Panc1 (cell line): ENCODE measurements around the gene SRSF10. TPM values are rescaled to one million over a fixed set of nuclear protein-coding genes. Genes with fewer than 3 reads are reported as not detected.

Experiments
- ATAC-seq: fragments of 200-7000 bp; cut with Tn5 transposase; 2 replicates; pipeline ENCODE4 v1.9.1; 2020; ENCODE audit warnings: mild to moderate bottlenecking, moderate library complexity
- BruUV-seq: library from RNA; stranded (reverse); fragments of 400-500 nt; replicated peaks from 2 replicates; lab custom pipeline; 2021; lab: Mats Ljungman, UMichigan
- CTCF ChIA-PET: fragments of 300-600 bp; sonication (Branson Sonifier 250); formaldehyde crosslinking; loops from one replicate; lab custom pipeline; 2022; ENCODE audit warnings: antibody characterized with exemption; lab: Charles Lee
- POLR2A ChIA-PET: fragments of 300-600 bp; sonication (Branson Sonifier 250); formaldehyde crosslinking; loops from one replicate; lab custom pipeline; 2022; ENCODE audit warnings: antibody characterized with exemption; lab: Charles Lee
- DNase-seq: peaks from one replicate; pipeline ENCODE4 v3.0.0-alpha.2; 2010; ENCODE audit warnings: low read depth, low spot score
- H3K27ac ChIP-seq: 2 replicates; pipeline ENCODE4 v1.5.1; 2011; ENCODE audit warnings: mild to moderate bottlenecking, low read length, inconsistent platforms
- H3K27me3 ChIP-seq: fragments of 200-500 bp; sonication (Bioruptor generic); 2 replicates; pipeline ENCODE4 v1.6.0; 2014; ENCODE audit warnings: low read length, inconsistent platforms; ENCODE audit not compliant: control insufficient read depth, insufficient read depth
- H3K36me3 ChIP-seq: fragments of 200-500 bp; sonication (Bioruptor generic); 2 replicates; pipeline ENCODE4 v1.5.1; 2014; ENCODE audit warnings: inconsistent platforms, mild to moderate bottlenecking, low read length, moderate library complexity; ENCODE audit not compliant: control insufficient read depth, insufficient read depth
- H3K4me1 ChIP-seq: 2 replicates; pipeline ENCODE4 v1.5.1; 2011; ENCODE audit warnings: inconsistent platforms, mild to moderate bottlenecking, low read length, moderate library complexity; ENCODE audit not compliant: control insufficient read depth, insufficient read depth
- H3K4me3 ChIP-seq, 2 experiments: 2 replicates each; pipeline ENCODE4 v1.5.1; 2011 to 2012; ENCODE audit warnings: low read depth in 2 of 2, low read length in 2 of 2, mild to moderate bottlenecking in 2 of 2, inconsistent platforms in 1 of 2, moderate library complexity in 1 of 2
- H3K9me3 ChIP-seq: fragments of 200-500 bp; sonication (Bioruptor generic); 2 replicates; pipeline ENCODE4 v1.5.1; 2014; ENCODE audit warnings: low read depth, mild to moderate bottlenecking, inconsistent platforms, low read length, moderate library complexity; ENCODE audit not compliant: control insufficient read depth, insufficient read depth
- POLR2AphosphoS5 ChIP-seq: IDR thresholded peaks from 2 replicates; pipeline ENCODE4 v1.6.1; 2012; ENCODE audit warnings: mild to moderate bottlenecking, low read depth, low read length, moderate library complexity
- SIN3A ChIP-seq: IDR thresholded peaks from 2 replicates; pipeline ENCODE4 v1.6.1; 2012; ENCODE audit warnings: low read depth, mild to moderate bottlenecking, low read length, moderate library complexity, borderline replicate concordance; ENCODE audit not compliant: insufficient read depth
- TCF7L2 ChIP-seq: IDR thresholded peaks from 2 replicates; pipeline ENCODE4 v1.6.1; 2011; ENCODE audit warnings: mild to moderate bottlenecking, low read depth, low read length, inconsistent platforms
- in situ Hi-C: cut with HindIII; loops from 2 replicates; pipeline ENCODE4 v1.10.0; 2016; ENCODE audit warnings: low sequenced_read_pairs, low pct_unique_long_range_greater_than_20kb
- intact Hi-C: fragments of 100-400 bp; cut with micrococcal nuclease; formaldehyde crosslinking; loops from one replicate; pipeline ENCODE4 v1.10.0; 2022; ENCODE audit not compliant: unreplicated experiment
- total RNA-seq: library from RNA; stranded (reverse); gene quantifications from one replicate; pipeline ENCODE4 v1.2.1, GENCODE V29; 2021; ENCODE audit not compliant: unreplicated experiment
- TF ChIP-seq, protein P1 (sequence below), 2 experiments: IDR thresholded peaks; 2 replicates each; pipeline ENCODE4 v1.6.1; 2011 to 2012; ENCODE audit warnings: low read depth in 2 of 2, control low read depth in 1 of 2, low read length in 1 of 2, mild to moderate bottlenecking in 1 of 2, moderate library complexity in 1 of 2; ENCODE audit not compliant: insufficient read depth in 1 of 2
- TF ChIP-seq, protein P2 (sequence below): fragments of 450-650 bp; IDR thresholded peaks from 2 replicates; pipeline ENCODE4 v1.5.1; 2017; ENCODE audit warnings: mild to moderate bottlenecking

SRSF10 gene
- total RNA-seq, 1 experiment from 2014 or later: 137 TPM

DNA sequence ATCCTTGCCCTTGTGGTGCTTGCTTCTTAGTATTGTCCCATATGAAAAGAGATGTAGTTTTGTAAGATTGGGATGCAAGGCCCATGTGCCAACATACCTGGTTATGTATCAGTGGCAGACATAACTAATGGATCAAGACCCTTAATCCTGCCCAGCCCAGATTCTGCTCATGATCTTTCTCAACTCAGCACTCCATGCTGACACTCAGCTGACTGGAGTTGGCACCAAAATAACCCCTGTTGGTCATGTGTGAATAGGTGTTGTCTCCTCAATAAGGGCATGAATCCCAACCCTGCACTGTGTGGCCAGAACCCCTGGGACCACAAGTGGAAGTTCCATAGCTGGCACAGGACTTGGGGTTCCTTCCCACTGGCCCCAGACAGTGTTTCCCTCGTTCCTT is 53.0 kb downstream of the SRSF10 start:
- BruUV-seq: no TSS peak

DNA sequence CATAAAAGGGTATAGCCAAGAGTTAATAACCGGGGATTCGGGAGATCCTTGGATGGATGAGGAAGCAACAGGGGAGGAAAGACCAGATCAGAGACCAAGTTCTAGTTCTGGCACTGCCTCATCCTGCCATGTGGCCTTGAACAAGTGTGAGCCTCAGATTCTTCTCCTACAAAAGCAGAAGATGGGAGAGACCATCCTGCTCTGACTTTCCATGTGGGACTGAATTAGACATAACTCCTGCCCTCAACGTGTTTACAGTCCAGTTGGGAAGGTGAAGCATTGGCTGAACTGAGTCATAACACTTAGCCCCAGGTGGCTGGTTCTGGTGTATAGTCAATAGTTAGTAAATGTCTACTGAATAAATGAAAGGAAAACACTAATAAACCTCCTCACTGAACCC is 54.8 kb downstream of the SRSF10 start:
- no peak for DNase-seq
- Histone ChIP-seq H3K4me3 (no peak overlapping the region), H3K9me3 (no peaks in the 10 kb centered on the region), H3K27me3 (no peaks in the 10 kb centered on the region), H3K27ac (no peak overlapping the region), H3K36me3 (no peaks in the 10 kb centered on the region), H3K4me1 (no peaks in the 10 kb centered on the region)
- ATAC-seq: no peak
- POLR2A ChIA-PET: interaction anchor here (0.7 kb wide), 1 partner anchor 101 kb away, joined by 14 read pairs; no protein-coding TSS in a partner anchor
- CTCF ChIA-PET: no interaction called here
- no TSS peak for BruUV-seq
- in situ Hi-C loops: no loop called here
- TF ChIP-seq TCF7L2: no peak
- TF ChIP-seq POLR2AphosphoS5: no peak
- no peak for TF ChIP-seq SIN3A
- TF ChIP-seq, protein P1, sequence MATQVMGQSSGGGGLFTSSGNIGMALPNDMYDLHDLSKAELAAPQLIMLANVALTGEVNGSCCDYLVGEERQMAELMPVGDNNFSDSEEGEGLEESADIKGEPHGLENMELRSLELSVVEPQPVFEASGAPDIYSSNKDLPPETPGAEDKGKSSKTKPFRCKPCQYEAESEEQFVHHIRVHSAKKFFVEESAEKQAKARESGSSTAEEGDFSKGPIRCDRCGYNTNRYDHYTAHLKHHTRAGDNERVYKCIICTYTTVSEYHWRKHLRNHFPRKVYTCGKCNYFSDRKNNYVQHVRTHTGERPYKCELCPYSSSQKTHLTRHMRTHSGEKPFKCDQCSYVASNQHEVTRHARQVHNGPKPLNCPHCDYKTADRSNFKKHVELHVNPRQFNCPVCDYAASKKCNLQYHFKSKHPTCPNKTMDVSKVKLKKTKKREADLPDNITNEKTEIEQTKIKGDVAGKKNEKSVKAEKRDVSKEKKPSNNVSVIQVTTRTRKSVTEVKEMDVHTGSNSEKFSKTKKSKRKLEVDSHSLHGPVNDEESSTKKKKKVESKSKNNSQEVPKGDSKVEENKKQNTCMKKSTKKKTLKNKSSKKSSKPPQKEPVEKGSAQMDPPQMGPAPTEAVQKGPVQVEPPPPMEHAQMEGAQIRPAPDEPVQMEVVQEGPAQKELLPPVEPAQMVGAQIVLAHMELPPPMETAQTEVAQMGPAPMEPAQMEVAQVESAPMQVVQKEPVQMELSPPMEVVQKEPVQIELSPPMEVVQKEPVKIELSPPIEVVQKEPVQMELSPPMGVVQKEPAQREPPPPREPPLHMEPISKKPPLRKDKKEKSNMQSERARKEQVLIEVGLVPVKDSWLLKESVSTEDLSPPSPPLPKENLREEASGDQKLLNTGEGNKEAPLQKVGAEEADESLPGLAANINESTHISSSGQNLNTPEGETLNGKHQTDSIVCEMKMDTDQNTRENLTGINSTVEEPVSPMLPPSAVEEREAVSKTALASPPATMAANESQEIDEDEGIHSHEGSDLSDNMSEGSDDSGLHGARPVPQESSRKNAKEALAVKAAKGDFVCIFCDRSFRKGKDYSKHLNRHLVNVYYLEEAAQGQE (IDR thresholded peaks at IDR 0.05; ENCODE audit: insufficient read depth in 1 of 2, low read depth in 2 of 2, low read length in 1 of 2): no peak
- TF ChIP-seq, protein P2, sequence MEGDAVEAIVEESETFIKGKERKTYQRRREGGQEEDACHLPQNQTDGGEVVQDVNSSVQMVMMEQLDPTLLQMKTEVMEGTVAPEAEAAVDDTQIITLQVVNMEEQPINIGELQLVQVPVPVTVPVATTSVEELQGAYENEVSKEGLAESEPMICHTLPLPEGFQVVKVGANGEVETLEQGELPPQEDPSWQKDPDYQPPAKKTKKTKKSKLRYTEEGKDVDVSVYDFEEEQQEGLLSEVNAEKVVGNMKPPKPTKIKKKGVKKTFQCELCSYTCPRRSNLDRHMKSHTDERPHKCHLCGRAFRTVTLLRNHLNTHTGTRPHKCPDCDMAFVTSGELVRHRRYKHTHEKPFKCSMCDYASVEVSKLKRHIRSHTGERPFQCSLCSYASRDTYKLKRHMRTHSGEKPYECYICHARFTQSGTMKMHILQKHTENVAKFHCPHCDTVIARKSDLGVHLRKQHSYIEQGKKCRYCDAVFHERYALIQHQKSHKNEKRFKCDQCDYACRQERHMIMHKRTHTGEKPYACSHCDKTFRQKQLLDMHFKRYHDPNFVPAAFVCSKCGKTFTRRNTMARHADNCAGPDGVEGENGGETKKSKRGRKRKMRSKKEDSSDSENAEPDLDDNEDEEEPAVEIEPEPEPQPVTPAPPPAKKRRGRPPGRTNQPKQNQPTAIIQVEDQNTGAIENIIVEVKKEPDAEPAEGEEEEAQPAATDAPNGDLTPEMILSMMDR: no peak
- intact Hi-C loops: no loop called here

More for the DNA sequence above, 53.0 kb downstream of the SRSF10 start:
- intact Hi-C loops: no loop called here
- ChIA-PET CTCF (no interaction called here), POLR2A (no interaction called here)
- Histone ChIP-seq H3K9me3 (no peaks in the 10 kb centered on the region), H3K27ac (no peak overlapping the region), H3K4me3 (no peak overlapping the region), H3K36me3 (no peaks in the 10 kb centered on the region), H3K4me1 (peaks cover 3% of the 10 kb centered on the region; the same call in 1 of the 2 replicates), H3K27me3 (no peaks in the 10 kb centered on the region)
- in situ Hi-C loops: no loop called here
- TF ChIP-seq POLR2AphosphoS5 (no peak), SIN3A (no peak), TCF7L2 (no peak)
- TF ChIP-seq, protein P2: no peak
- TF ChIP-seq, protein P1 (IDR thresholded peaks at IDR 0.05; ENCODE audit: insufficient read depth in 1 of 2, low read depth in 2 of 2, low read length in 1 of 2): no peak
- DNase-seq (no peak), ATAC-seq (no peak)
